ENCODE measurements around the gene PRKCA.

DNA sequence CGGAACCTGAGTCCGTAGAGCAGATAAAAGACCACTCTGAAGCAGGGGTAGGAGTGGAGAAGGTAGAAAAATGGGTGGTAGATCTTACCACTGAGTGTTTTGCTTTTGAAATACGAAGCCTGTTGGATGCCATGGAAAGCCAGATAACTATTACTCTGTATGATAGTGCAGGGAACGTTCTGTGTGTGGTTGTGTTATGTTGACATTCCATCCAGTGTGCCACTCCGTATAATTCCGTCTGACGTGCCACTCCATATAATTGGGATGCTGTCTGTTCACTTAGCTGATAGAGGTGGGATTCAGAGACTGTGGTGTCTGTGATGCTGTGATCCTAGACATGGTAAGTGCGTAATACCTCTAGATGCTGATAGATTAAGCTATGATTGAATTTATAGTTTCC is 269.3 kb downstream of the PRKCA start:
- TF ChIP-seq, protein P1, sequence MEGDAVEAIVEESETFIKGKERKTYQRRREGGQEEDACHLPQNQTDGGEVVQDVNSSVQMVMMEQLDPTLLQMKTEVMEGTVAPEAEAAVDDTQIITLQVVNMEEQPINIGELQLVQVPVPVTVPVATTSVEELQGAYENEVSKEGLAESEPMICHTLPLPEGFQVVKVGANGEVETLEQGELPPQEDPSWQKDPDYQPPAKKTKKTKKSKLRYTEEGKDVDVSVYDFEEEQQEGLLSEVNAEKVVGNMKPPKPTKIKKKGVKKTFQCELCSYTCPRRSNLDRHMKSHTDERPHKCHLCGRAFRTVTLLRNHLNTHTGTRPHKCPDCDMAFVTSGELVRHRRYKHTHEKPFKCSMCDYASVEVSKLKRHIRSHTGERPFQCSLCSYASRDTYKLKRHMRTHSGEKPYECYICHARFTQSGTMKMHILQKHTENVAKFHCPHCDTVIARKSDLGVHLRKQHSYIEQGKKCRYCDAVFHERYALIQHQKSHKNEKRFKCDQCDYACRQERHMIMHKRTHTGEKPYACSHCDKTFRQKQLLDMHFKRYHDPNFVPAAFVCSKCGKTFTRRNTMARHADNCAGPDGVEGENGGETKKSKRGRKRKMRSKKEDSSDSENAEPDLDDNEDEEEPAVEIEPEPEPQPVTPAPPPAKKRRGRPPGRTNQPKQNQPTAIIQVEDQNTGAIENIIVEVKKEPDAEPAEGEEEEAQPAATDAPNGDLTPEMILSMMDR (IDR thresholded peaks at IDR 0.05), result no peak
- TF ChIP-seq POLR2A (IDR thresholded peaks at IDR 0.05), result no peak
